Measurements from ENCODE around the gene KCNG2.
"Not testable (repeated sequence)": the region's sequence is repeated elsewhere in the genome, so short reads cannot be mapped to it uniquely, and the experiment has no call there.

The KCNG2 gene, protein sequence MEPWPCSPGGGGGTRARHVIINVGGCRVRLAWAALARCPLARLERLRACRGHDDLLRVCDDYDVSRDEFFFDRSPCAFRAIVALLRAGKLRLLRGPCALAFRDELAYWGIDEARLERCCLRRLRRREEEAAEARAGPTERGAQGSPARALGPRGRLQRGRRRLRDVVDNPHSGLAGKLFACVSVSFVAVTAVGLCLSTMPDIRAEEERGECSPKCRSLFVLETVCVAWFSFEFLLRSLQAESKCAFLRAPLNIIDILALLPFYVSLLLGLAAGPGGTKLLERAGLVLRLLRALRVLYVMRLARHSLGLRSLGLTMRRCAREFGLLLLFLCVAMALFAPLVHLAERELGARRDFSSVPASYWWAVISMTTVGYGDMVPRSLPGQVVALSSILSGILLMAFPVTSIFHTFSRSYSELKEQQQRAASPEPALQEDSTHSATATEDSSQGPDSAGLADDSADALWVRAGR

GRCh38 chr18:79797518-79798345 lies at the start of gene KCNG2:
Gene KCNG2 (plus strand): TSS chr18:79797938. CDS start chr18:79863668, 65,730 bp downstream.
- peak; percentile 75 for DNase-seq (ENCODE audit: low spot score)

GRCh38 chr18:79748321-79749180 lies 49.2 kb upstream of the KCNG2 start:
- DNase-seq (ENCODE audit: low spot score) = no peak

- DNase-seq (ENCODE audit: low spot score) = no peak
Observed at GRCh38 chr18:79749251-79750191, 48.2 kb upstream of the KCNG2 start.

DNA sequence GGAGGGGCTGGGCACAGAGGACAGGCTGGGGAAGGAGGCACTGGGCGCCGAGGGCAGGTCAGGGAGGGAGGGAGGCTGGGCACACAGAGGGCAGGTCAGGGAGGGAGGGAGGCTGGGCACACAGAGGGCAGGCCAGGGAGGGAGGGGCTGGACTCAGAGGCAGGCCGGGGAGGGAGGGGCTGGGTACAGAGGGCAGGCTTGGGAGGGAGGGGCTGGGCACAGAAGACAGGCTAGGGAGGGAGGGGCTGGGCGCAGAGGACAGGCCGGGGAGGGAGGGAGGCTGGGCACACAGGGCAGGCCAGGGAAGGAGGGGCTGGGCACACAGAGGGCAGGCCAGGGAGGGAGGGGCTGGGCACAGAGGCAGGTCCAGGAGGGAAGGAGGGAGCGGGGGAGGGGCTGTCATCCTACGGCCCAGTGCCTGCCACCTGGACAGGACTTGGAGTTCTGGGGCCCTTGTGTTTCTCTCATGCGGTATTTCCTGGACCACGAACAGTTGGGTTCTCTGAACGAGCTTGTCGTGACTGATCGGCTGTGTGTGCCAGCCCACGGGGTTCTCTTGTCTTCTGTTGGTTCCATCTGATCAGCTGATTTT lies 46.7 kb upstream of the KCNG2 start:
- DNase-seq (ENCODE audit: low spot score) = no peak

GRCh38 chr18:79751918-79752578 lies 45.7 kb upstream of the KCNG2 start:
- DNase-seq (ENCODE audit: low spot score) = not testable (repeated sequence)

DNA sequence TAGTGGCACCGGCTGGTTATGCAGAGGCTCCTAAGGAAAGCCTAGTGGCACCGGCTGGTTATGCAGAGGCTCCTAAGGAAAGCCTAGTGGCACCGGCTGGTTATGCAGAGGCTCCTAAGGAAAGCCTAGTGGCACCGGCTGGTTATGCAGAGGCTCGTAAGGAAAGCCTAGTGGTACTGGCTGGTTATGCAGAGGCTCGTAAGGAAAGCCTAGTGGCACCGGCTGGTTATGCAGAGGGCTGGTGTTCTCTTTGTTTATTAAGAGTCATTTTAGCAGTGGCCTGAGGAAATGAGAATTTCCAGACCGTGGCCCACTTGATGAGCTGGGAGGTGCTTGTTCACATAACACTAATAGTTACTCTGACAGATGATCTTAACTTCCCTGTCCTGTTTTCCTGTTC lies 44.8 kb upstream of the KCNG2 start:
- not testable (repeated sequence) for DNase-seq (ENCODE audit: low spot score)

DNA sequence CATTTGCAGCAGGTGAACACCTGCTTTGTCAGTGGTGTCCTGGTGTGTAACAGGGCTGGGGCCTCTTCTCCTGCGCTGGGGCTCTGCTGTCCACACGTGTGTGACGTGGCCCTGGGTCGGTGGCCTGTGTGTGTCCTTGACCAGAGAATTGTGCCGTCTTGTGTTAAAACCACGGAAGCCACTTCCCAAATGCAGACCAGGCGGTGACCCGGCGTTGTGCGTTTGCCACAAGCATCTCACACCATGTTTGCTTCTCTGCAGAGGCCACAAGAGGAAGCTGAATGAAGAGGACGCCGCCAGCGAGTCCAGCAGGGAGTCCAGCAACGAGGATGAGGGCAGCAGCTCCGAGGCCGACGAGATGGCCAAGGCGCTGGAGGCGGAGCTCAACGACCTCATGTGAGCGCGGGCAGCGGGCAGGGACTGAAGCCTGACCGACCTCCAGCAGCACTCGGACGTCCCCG lies 44.3 kb upstream of the KCNG2 start:
- no peak for DNase-seq (ENCODE audit: low spot score)

DNA sequence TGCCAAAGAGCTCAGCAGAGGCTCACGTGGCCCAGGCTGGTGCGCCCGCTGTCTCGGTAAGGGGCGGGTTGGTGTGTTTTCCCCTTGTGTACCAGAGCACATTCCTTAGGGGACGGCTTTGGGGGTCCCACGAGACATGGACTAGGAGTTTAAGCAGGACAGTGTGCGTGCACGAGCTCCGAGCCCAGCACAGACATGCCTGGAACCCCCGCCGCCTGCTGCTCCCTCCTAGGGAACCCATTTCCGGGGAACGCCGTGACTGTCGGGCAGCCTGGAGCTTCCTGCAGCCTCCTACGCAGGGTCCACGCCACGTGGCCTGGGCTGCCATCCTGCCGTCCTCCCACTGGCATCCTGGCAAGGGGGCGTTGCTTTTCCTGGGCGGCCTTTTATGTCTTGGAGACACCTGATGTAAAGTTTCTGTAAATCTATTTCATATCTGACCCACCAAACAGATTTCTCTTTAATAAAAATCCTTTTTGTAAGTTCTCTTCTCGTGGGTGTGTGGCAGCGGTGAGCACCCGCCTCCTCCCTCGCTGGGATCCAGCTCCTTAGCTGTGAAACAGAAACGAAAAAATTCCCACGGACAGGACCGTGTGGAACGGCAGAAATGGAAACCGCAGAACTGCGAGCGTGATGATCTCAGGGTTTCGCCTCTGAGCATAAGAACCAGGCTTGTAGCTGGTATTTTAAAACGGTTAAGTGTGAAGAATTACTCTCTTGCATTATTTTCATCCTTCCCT lies 43.5 kb upstream of the KCNG2 start:
- no peak for DNase-seq (ENCODE audit: low spot score)

GRCh38 chr18:79754831-79755351 lies 42.8 kb upstream of the KCNG2 start:
- no peak for DNase-seq (ENCODE audit: low spot score)

GRCh38 chr18:79755496-79756142 lies 42.1 kb upstream of the KCNG2 start:
- DNase-seq (ENCODE audit: low spot score) = no peak

DNA sequence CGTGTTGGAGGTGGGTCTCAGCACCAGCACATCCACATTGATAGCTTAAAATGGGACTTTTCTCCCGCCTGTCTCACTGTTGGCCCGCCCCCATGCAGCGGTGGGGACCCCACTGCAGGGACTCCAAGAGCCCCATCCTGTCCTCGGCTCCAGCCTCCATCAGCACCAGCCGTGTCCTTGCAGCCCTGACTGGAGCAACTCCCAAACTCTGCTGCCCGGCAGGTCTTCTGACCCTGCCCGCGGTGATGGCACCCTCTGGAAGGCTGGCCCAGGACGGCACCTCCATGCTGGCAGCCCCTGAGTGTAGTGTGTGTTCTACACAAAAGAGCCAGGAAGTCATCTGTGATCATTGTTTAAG lies 41.6 kb upstream of the KCNG2 start:
- no peak for DNase-seq (ENCODE audit: low spot score)

DNA sequence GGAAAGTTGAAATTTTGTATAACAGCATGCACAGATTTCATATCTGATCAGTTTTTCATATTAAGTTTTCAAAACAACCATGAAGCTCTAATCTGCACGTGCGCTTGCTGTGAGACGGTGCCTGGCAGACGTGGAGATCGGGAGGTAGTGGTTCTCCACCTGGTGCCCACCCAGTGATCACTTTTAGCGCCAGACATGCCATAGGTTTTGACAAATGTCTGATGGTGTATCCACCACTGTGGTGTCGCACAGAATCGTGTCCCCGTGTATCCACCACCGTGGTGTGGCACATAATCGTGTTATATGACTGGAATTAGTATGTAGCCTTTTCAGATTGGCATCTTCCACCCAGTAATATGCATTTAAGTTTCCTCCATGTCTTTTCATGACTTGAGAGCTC lies 40.9 kb upstream of the KCNG2 start:
- no peak for DNase-seq (ENCODE audit: low spot score)

DNA sequence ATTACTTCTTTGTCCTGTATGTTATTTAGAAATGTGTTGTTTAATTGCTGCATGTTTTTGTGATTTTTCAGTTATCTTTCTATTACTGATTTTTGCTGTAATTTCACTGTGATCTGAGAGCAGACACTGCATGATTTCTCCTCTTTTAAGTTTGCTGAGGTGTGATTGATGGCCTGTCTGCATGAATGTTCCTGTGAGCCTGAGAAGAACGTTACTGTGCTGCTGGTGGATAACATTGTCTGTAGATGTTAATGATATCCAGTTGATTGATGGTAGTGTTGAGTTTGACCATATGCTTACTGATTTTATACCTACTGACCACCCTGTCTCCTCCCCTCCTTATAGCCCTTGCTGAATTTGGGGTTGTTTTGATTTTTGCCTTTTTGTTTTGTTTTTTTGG lies 37.4 kb upstream of the KCNG2 start:
- DNase-seq (ENCODE audit: low spot score) = no peak

DNA sequence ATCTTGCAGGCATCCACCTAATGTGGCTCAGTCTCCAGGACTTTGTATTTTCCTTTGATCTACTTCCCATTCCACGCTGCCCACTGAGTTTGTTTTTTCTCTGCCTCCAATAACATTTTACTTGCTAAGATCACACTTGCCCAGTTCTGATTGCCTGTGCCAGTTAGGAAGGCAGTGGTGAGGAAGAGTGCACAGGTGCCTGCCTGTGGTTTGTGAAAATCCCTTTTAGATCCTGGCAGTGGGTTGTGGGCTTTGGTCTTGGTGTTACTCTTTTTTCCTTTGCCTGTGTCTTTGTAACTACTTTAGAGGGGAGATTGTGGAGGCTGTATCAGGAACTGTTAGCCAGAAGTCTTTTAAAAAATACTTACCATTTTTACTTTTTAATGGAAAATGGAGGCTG lies 36.9 kb upstream of the KCNG2 start:
- DNase-seq (ENCODE audit: low spot score) = no peak

- no peak for DNase-seq (ENCODE audit: low spot score)
Observed at GRCh38 chr18:79763407-79763806, 34.3 kb upstream of the KCNG2 start.

GRCh38 chr18:79764131-79764530 lies 33.6 kb upstream of the KCNG2 start:
- no peak for DNase-seq (ENCODE audit: low spot score)

DNA sequence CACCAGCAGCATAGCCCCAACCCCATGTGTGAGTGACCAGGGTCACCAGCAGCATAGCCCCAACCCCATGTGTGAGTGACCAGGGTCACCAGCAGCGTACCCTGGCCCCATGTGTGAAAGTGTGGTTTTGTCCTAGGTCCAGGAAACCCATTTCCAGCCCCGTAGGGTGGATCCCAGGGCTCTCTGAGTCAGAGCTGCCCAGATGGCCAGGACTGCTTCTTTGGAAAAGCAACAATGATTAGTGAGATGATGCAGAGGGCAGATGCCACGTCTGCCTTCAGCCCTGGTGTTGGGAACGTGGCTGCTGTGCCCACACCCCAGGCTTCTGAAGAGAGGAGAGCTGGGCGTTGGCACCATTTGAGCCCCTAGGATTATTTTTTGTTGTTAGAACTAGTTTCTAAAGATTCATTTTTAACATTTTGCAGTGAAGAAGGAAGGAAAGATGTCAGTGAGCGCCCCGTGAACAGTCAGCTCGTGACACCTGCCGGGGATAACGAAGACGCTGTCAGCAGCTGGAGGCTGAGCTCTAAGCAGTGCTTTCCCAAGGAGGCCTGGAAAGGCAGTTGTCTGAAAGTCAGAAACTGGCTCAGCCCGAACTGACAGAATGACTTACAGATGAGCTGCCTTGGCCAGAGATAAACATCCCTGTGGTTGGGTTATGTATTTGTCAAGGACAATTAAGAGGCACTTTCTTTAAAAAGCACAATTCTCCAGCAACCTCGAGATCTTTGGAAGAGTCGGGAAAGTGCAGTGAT lies 32.1 kb upstream of the KCNG2 start:
- peak; percentile 71 for DNase-seq (ENCODE audit: low spot score)

DNA sequence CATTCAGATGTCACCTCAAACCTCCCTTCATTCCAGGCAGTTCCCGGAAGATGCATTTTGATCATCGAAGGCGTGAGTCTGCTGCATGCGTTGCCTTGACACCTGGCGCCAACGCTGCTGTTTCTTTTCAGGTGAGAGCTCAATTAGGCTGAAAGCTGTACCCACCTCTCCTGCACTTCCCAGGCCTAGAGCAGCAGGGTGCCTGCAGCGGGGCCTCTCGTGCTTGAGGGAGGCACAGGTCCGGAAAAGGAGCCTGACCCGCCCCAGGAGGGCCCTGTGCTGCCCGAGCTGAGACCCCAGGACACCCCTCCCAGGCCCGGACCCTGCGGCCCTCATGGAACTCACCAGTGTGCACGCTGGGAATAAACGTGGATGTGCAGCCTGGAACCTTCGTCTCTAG lies 31.4 kb upstream of the KCNG2 start:
- DNase-seq (ENCODE audit: low spot score) = no peak

All from AG08396 (cell line).